Astrocyte (in vitro differentiated cells and primary cell): ENCODE results near the gene MYO5A.

Source experiments
- EZH2 ChIP-seq: IDR thresholded peaks from 2 replicates; pipeline ENCODE4 v1.6.1; 2012; ENCODE audit warnings: mild to moderate bottlenecking, low read length, inconsistent platforms; ENCODE audit not compliant: insufficient read depth
- TF ChIP-seq, protein P1 (sequence below): IDR thresholded peaks from 2 replicates; pipeline ENCODE4 v1.5.1; 2011; ENCODE audit warnings: low read depth, mild to moderate bottlenecking, inconsistent platforms, low read length, moderate library complexity; ENCODE audit not compliant: insufficient read depth

GRCh38 chr15:52445553-52445952 is 83.1 kb downstream of the MYO5A start:
- TF ChIP-seq, protein P1, sequence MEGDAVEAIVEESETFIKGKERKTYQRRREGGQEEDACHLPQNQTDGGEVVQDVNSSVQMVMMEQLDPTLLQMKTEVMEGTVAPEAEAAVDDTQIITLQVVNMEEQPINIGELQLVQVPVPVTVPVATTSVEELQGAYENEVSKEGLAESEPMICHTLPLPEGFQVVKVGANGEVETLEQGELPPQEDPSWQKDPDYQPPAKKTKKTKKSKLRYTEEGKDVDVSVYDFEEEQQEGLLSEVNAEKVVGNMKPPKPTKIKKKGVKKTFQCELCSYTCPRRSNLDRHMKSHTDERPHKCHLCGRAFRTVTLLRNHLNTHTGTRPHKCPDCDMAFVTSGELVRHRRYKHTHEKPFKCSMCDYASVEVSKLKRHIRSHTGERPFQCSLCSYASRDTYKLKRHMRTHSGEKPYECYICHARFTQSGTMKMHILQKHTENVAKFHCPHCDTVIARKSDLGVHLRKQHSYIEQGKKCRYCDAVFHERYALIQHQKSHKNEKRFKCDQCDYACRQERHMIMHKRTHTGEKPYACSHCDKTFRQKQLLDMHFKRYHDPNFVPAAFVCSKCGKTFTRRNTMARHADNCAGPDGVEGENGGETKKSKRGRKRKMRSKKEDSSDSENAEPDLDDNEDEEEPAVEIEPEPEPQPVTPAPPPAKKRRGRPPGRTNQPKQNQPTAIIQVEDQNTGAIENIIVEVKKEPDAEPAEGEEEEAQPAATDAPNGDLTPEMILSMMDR: no peak
- TF ChIP-seq EZH2: no peak
